HFF-Myc (cell line): ENCODE measurements around the gene SOX11.

Experiments used
- DNase-seq: peaks from one replicate; pipeline ENCODE4 v3.0.0-alpha.2; 2011; ENCODE audit warnings: low read depth; ENCODE audit errors: extremely low read depth
- H3K4me3 ChIP-seq: replicated peaks from 2 replicates; pipeline ENCODE4 v1.5.1; 2011; ENCODE audit warnings: low read depth, mild to moderate bottlenecking, control low read depth, low read length
- CTCF ChIP-seq: IDR thresholded peaks from 2 replicates; pipeline ENCODE4 v1.5.1; 2012; ENCODE audit warnings: mild to moderate bottlenecking, low read depth, low read length, control low read depth; ENCODE audit errors: missing control alignments

SOX11 gene

DNA sequence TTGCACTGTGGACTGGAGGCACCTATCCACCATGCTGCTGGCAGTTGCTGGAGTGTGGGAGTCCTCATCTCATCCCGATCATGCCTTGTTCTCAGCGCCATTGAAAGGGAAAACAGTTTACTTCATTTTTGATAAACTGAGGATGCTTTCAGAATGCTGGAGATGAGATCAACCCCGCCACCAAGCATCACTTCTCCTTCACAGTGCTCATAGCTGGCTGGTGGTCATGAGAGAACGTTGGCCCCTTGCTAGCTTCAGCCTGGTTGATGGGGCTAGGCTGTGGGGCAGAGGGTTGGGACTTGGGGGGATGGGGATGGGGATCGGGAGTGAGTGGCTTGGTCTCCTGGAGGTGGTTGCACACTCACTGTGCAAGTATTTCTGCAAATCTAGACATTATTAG, 30.1 kb downstream of the SOX11 start:
- DNase-seq: no peak
- no peak for TF ChIP-seq CTCF

DNA sequence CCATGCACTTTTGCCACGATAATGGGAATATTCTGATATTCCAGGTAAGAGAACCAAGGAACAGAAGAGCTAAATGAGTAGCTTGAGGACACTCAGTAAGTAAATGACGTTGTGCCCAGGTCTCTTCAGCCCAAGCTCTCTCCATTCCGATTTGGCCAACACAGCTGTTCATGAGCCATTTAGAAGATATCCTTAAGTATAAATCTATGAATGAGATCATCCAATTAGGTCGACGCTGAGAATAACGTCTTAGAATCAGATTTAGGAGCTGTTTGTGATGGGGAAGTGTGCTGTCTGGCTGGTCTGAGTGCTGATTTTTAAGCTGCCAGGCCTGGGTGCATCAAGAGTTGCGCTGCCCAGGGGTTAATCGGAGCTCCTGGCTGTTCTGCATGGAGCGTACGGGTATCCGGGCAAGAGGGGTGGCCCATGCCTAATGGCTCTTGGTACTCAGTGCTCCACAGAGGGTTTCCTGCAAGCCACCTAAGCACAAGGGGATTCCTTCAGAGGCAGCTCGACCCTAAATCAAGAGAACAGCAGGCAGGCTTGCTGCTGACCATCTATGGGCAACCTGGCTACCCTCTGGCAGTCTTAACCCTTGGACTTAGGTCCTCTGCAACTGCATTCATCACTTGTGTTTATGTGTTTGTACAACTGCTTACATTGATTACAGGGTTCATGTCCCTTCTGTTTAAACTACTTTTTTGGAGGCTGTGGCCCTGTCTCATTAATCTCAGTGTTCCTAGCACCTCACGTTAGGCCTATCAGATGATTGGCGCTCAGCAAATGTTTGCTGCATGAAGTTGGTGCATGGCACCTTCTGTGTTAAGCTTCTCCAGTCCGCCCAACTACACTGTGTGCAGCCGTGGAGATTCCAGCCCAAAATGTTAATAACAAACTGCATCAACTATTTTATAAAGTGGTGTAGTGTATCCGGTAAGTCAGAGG, 31.9 kb downstream of the SOX11 start:
- no peak overlapping the region for H3K4me3 ChIP-seq
- DNase-seq: no peak
- no peak for TF ChIP-seq CTCF

More for the DNA sequence above, 30.1 kb downstream of the SOX11 start:
- no peak overlapping the region for H3K4me3 ChIP-seq

DNA sequence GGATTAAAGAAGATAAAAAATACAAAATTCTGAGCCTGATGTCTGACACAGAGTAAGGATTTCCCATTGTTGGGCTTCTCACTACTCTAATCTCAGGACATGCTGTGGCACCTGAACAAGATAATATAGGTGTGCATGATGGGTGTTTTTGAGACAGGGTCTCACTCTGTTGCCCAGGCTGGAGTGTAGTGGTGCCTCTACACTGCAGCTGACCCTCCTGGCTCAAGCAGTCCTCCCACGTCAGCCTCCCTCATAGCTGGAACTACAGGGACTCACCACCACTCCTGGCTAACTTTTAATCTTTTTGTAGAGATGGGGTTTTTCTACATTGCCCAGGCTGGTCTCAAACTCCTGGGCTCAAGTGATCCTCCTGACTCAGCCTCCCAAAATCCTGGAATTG, 32.9 kb downstream of the SOX11 start:
- DNase-seq: no peak
- H3K4me3 ChIP-seq: no peak overlapping the region
- TF ChIP-seq CTCF: no peak

DNA sequence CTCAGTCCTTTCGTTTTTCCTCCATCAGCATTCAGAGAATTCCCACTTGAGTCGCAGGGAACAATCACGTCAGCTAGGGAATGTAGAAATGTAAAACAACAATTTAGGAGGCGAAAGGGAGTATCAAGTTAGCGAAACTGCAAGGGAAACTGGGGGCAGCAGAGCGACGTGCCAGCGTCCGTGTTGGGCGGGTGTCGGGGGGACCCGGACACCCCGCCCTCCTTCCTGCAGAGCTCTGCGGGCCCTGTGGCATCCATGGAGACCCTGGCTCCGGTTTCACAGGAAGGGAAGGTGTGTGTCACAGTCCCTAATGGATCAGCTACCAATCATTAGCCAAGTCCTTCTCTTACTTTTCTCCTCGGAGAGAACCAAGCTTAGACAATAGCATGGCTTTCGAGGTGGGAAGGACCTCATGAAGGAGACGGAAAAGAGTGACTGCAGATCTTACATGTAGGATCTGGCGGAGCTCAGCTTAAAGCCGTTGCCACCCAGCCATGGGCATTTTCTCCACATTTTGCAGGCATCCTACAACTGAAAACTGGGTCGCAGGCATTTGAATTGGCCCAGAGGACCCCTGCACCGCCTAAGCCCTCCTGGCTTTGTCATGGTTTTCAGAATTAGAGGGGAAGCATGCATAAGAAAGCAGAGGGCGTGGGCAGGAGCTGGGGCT, 33.7 kb downstream of the SOX11 start:
- DNase-seq: no peak
- no peak overlapping the region for H3K4me3 ChIP-seq
- TF ChIP-seq CTCF: no peak

DNA sequence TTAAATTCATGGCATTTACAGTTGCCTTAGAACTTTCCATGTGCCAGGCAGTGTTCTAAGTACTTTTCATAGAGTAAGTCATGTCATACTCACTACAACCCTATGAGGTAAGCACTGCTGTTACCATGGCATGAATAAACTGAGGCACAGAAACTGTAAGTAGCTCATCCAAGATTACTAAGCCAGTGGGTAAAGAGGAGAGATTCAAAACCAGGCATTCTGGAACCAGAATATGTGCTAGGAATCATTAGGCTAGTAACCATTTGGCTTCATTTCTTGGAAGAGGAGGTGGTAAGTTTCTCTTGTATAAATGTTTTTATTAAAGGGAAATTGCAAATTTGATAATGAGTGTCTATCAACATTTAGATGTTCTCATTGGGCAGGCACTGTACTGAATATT, 35.1 kb downstream of the SOX11 start:
- no peak for TF ChIP-seq CTCF
- no peak overlapping the region for H3K4me3 ChIP-seq

DNA sequence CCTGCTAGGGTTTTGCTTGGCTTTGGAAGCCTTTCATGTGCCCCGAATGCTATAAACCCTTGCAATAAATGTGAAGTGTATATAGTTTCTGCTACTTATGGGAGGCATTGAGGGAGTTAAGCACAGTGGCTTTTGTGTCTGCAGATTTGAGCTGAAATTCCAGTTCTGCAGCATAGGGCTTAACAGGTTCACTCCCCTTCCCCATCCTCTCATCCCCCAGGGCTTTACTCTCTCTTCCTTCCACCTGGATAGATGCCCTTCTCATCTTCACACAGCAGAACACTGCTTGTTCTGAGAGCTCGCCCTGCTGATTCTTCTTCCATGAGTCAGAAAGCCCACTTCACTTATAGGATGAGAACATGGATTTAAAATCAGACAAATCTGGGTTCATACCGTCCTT, 37.2 kb downstream of the SOX11 start:
- no peak for DNase-seq
- no peak overlapping the region for H3K4me3 ChIP-seq
- no peak for TF ChIP-seq CTCF

More for the DNA sequence above, 35.1 kb downstream of the SOX11 start:
- DNase-seq: no peak
